GM12873 (cell line): Measurements from ENCODE around the gene USH2A.

ENCODE experiments used
- CTCF ChIP-seq: IDR thresholded peaks from 2 replicates; pipeline ENCODE4 v1.5.1; 2012; ENCODE audit warnings: low read depth, mild to moderate bottlenecking, moderate library complexity, low read length, control low read depth; ENCODE audit not compliant: insufficient read depth; ENCODE audit errors: missing control alignments

Gene USH2A

GRCh38 chr1:215681041-215681440 lies 742.2 kb downstream of the USH2A start:
- no peak for TF ChIP-seq CTCF

GRCh38 chr1:215679231-215679630 lies 744.0 kb downstream of the USH2A start:
- TF ChIP-seq CTCF = no peak

- no peak for TF ChIP-seq CTCF
Measured at GRCh38 chr1:215677112-215677511, 746.1 kb downstream of the USH2A start.

GRCh38 chr1:215673943-215674342 lies 749.3 kb downstream of the USH2A start:
- no peak for TF ChIP-seq CTCF

GRCh38 chr1:215672482-215672881 lies 750.8 kb downstream of the USH2A start:
- TF ChIP-seq CTCF = no peak

- TF ChIP-seq CTCF = no peak
Measured at GRCh38 chr1:215669806-215670491, 753.3 kb downstream of the USH2A start.

- no peak for TF ChIP-seq CTCF
Measured at GRCh38 chr1:215667761-215668160, 755.5 kb downstream of the USH2A start.
